ENCODE measurements around the gene SLC26A11.
"Not testable (repeated sequence)": the region's sequence is repeated elsewhere in the genome, so short reads cannot be mapped to it uniquely, and the experiment has no call there.

SLC26A11 gene

GRCh38 chr17:80285237-80285920 is 65.2 kb downstream of the SLC26A11 start:
- DNase-seq (ENCODE audit: low read depth), result no peak

- no peak for DNase-seq (ENCODE audit: low read depth)
These were observed 66.4 kb downstream of the SLC26A11 start for GRCh38 chr17:80286638-80286960.

GRCh38 chr17:80287038-80287437 is 66.8 kb downstream of the SLC26A11 start:
- no peak for DNase-seq (ENCODE audit: low read depth)

GRCh38 chr17:80287806-80288567 is 67.8 kb downstream of the SLC26A11 start:
- DNase-seq (ENCODE audit: low read depth), result no peak

GRCh38 chr17:80289616-80290015 is 69.4 kb downstream of the SLC26A11 start:
- no peak for DNase-seq (ENCODE audit: low read depth)

- no peak for DNase-seq (ENCODE audit: low read depth)
These were observed 69.9 kb downstream of the SLC26A11 start for GRCh38 chr17:80290156-80290555.

GRCh38 chr17:80291260-80291659 is 71.0 kb downstream of the SLC26A11 start:
- DNase-seq (ENCODE audit: low read depth), result no peak

GRCh38 chr17:80291691-80292487 is 71.7 kb downstream of the SLC26A11 start:
- DNase-seq (ENCODE audit: low read depth), result no peak

GRCh38 chr17:80292521-80292971 is 72.3 kb downstream of the SLC26A11 start:
- DNase-seq (ENCODE audit: low read depth), result no peak

GRCh38 chr17:80294210-80294609 is 74.0 kb downstream of the SLC26A11 start:
- DNase-seq (ENCODE audit: low read depth), result no peak

- DNase-seq (ENCODE audit: low read depth), result no peak
These were observed 74.4 kb downstream of the SLC26A11 start for GRCh38 chr17:80294653-80295052.

- DNase-seq (ENCODE audit: low read depth), result no peak
These were observed 74.9 kb downstream of the SLC26A11 start for GRCh38 chr17:80295146-80295545.

- DNase-seq (ENCODE audit: low read depth), result no peak
These were observed 75.3 kb downstream of the SLC26A11 start for GRCh38 chr17:80295559-80295958.

- no peak for DNase-seq (ENCODE audit: low read depth)
These were observed 76.0 kb downstream of the SLC26A11 start for GRCh38 chr17:80296221-80296620.

- DNase-seq (ENCODE audit: low read depth), result no peak
These were observed 77.9 kb downstream of the SLC26A11 start for GRCh38 chr17:80297996-80298560.

GRCh38 chr17:80299350-80300100 is 79.3 kb downstream of the SLC26A11 start:
- not testable (repeated sequence) for DNase-seq (ENCODE audit: low read depth)

GRCh38 chr17:80300756-80301155 is 80.5 kb downstream of the SLC26A11 start:
- DNase-seq (ENCODE audit: low read depth), result not testable (repeated sequence)

Data from fibroblast of the conjunctiva (primary cell).